Endothelial cell (in vitro differentiated cells): ENCODE results near the gene CRTAC1. TPM values are rescaled to one million over a fixed set of nuclear protein-coding genes. Genes with fewer than 3 reads are reported as not detected.
A peak's percentile ranks its signal among the peaks of the same experiment; 100 is the strongest.

ENCODE experiments used
- DNase-seq: peaks from one replicate; pipeline ENCODE4 v3.0.0; 2021; ENCODE audit warnings: low spot score
- H3K27ac Mint-ChIP-seq: one replicate; pipeline ENCODE4 v1.8.0; 2021; ENCODE audit warnings: mixed read lengths, inconsistent platforms; ENCODE audit not compliant: unreplicated experiment
- H3K27me3 Mint-ChIP-seq: one replicate; pipeline ENCODE4 v1.8.0; 2021; ENCODE audit warnings: mild to moderate bottlenecking, moderate library complexity, mixed read lengths, inconsistent platforms; ENCODE audit not compliant: unreplicated experiment
- H3K36me3 Mint-ChIP-seq: one replicate; pipeline ENCODE4 v1.8.0; 2021; ENCODE audit warnings: mild to moderate bottlenecking, low read depth, mixed read lengths, inconsistent platforms; ENCODE audit not compliant: unreplicated experiment
- H3K4me1 Mint-ChIP-seq: one replicate; pipeline ENCODE4 v1.8.0; 2021; ENCODE audit warnings: mild to moderate bottlenecking, mixed read lengths, inconsistent platforms; ENCODE audit not compliant: unreplicated experiment
- H3K4me3 Mint-ChIP-seq: one replicate; pipeline ENCODE4 v1.8.0; 2021; ENCODE audit warnings: mild to moderate bottlenecking, mixed read lengths, inconsistent platforms; ENCODE audit not compliant: unreplicated experiment
- H3K9me3 Mint-ChIP-seq: one replicate; pipeline ENCODE4 v1.8.0; 2021; ENCODE audit warnings: mixed read lengths, inconsistent platforms; ENCODE audit not compliant: unreplicated experiment
- total RNA-seq: library from RNA; stranded (reverse); fragmentation: NEBNext Ultra II Directional; extraction: Animal tissue kit (Norgen Biotek cat#: 25700); gene quantifications from one replicate; pipeline ENCODE4 v1.2.1, GENCODE V29; 2021; ENCODE audit not compliant: unreplicated experiment
- TF ChIP-seq, protein P1 (sequence below): fragments of 200-600 bp; sonication (generic); IDR thresholded peaks from one replicate; pipeline ENCODE4 v1.5.0; 2021; ENCODE audit warnings: antibody characterized with exemption; ENCODE audit not compliant: unreplicated experiment

CRTAC1 gene
- total RNA-seq, 1 donor from 2014 or later, result 37.3 TPM

DNA sequence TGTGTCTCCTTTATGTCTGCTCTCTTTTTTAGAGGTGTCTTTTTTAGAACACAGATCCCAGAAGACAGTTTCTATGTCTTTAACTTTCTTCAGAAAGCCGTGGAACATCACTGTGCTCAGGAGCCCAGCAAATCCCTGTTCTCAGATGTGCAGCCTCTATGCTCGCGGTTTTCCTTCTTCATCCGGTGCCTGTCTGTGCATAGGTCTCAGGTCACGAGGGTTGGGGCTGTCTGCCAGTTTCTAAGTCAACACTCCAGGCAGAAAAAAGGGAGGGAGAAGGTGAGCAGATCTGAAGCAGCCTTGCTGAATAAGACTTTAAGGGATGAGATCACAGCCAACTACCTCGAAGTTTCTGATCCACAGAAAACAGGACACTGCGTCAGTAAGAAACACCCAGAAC is 68.5 kb downstream of the CRTAC1 start:
- Mint-ChIP-seq H3K27ac (no peak overlapping the region), H3K4me3 (no peak overlapping the region), H3K36me3 (no peaks in the 10 kb centered on the region), H3K9me3 (no peaks in the 10 kb centered on the region), H3K27me3 (peaks cover 1% of the 10 kb centered on the region), H3K4me1 (no peaks in the 10 kb centered on the region)
- no peak for DNase-seq
- TF ChIP-seq, protein P1, sequence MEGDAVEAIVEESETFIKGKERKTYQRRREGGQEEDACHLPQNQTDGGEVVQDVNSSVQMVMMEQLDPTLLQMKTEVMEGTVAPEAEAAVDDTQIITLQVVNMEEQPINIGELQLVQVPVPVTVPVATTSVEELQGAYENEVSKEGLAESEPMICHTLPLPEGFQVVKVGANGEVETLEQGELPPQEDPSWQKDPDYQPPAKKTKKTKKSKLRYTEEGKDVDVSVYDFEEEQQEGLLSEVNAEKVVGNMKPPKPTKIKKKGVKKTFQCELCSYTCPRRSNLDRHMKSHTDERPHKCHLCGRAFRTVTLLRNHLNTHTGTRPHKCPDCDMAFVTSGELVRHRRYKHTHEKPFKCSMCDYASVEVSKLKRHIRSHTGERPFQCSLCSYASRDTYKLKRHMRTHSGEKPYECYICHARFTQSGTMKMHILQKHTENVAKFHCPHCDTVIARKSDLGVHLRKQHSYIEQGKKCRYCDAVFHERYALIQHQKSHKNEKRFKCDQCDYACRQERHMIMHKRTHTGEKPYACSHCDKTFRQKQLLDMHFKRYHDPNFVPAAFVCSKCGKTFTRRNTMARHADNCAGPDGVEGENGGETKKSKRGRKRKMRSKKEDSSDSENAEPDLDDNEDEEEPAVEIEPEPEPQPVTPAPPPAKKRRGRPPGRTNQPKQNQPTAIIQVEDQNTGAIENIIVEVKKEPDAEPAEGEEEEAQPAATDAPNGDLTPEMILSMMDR, result no peak

GRCh38 chr10:97960269-97961056 is 70.0 kb downstream of the CRTAC1 start:
- H3K27ac Mint-ChIP-seq, result no peak overlapping the region
- no peak for DNase-seq
- TF ChIP-seq, protein P1, result no peak
- no peaks in the 10 kb centered on the region for H3K4me1 Mint-ChIP-seq
- no peaks in the 10 kb centered on the region for H3K9me3 Mint-ChIP-seq
- no peak overlapping the region for H3K4me3 Mint-ChIP-seq
- no peaks in the 10 kb centered on the region for H3K36me3 Mint-ChIP-seq
- H3K27me3 Mint-ChIP-seq, result peaks cover 1% of the 10 kb centered on the region

GRCh38 chr10:97949462-97949861 is 81.0 kb downstream of the CRTAC1 start:
- DNase-seq, result no peak
- Mint-ChIP-seq H3K4me1 (peaks cover 42% of the 10 kb centered on the region), H3K27ac (no peak overlapping the region), H3K36me3 (peaks cover 17% of the 10 kb centered on the region), H3K9me3 (peaks cover 7% of the 10 kb centered on the region), H3K27me3 (peaks cover 9% of the 10 kb centered on the region), H3K4me3 (no peak overlapping the region)
- TF ChIP-seq, protein P1, result no peak

DNA sequence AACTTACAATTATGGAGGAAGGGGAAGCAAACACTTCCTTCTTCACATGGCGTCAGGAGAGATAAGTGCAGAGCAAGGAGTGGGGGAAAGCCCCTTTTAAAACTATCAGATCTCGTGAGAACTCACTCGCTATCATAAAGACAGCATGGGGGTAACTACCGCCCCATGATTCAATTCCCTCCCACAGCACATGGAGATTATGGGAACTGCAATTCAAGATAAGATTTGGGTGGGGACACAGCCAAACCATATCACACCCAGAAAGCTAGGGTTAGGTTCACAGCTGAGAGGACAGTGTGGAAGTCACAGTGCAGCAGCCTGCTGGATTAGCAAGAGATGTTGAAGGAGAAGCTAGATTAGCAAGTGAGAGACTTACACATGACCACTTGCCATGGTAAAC is 81.6 kb downstream of the CRTAC1 start:
- peak overlapping the region; percentile 20 for H3K4me3 Mint-ChIP-seq
- peaks cover 7% of the 10 kb centered on the region for H3K9me3 Mint-ChIP-seq
- peaks cover 9% of the 10 kb centered on the region for H3K27me3 Mint-ChIP-seq
- peak; percentile 9 for DNase-seq
- peaks cover 17% of the 10 kb centered on the region for H3K36me3 Mint-ChIP-seq
- peaks cover 42% of the 10 kb centered on the region for H3K4me1 Mint-ChIP-seq
- H3K27ac Mint-ChIP-seq, result peak overlapping the region; percentile 7
- TF ChIP-seq, protein P1, result no peak

DNA sequence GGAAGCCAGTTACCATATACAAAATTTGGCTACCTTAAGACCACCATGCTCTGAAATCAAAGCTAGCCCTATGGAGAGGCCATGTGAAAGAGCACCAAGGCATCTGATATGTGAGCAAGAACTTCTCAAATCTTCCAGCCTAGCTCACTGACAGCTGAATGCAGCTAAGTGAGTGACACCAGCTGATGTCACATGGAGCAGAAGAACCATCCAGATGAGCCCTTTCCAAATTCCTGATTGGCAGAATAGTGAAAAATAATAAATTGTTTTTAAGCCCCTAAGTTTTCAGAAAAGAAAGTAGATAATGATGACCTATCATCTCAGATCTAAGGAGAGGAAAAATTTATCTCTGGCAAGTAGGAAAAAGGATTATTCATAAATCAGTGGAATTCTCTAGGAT is 85.6 kb downstream of the CRTAC1 start:
- Mint-ChIP-seq H3K9me3 (peaks cover 7% of the 10 kb centered on the region), H3K27me3 (peaks cover 8% of the 10 kb centered on the region), H3K36me3 (peaks cover 18% of the 10 kb centered on the region), H3K27ac (no peak overlapping the region), H3K4me3 (no peak overlapping the region), H3K4me1 (peaks cover 51% of the 10 kb centered on the region)
- no peak for DNase-seq
- TF ChIP-seq, protein P1, result no peak
